H1 (cell line): ENCODE measurements around the gene MCMBP. TPM values are rescaled to one million over a fixed set of nuclear protein-coding genes. Genes with fewer than 3 reads are reported as not detected.

Experiments used
- CTCF ChIA-PET: fragments of 300-600 bp; sonication (Branson Sonifier 250); formaldehyde crosslinking; loops from one replicate; lab custom pipeline; 2021; ENCODE audit not compliant: partially characterized antibody; lab: Charles Lee
- POLR2A ChIA-PET: fragments of 300-600 bp; sonication (Branson Sonifier 250); formaldehyde crosslinking; loops from one replicate; lab custom pipeline; 2021; ENCODE audit warnings: inconsistent platforms; ENCODE audit not compliant: partially characterized antibody; lab: Charles Lee
- DNase-seq, 2 experiments: peaks; one replicate each; pipeline versions ENCODE4 v3.0.0 to v3.0.0-alpha.2; 2010 to 2022; ENCODE audit warnings: low spot score in 2 of 2, low read depth in 1 of 2, mixed read lengths in 1 of 2
- FAIRE-seq: peaks from 2 replicates; lab custom pipeline; 2011; peaks lifted over from hg19 to GRCh38; lab: Jason Lieb, UNC
- H2AFZ ChIP-seq: 2 replicates; pipeline ENCODE4 v1.8.1; 2012; ENCODE audit warnings: low read length, inconsistent platforms
- H2AK5ac ChIP-seq: 2 replicates; pipeline ENCODE4 v1.6.1; 2013; ENCODE audit warnings: low read depth, low read length
- H2BK120ac ChIP-seq: replicated peaks from 2 replicates; pipeline ENCODE3; 2013; ENCODE audit warnings: low read depth, low read length, inconsistent platforms
- H2BK12ac ChIP-seq: 2 replicates; pipeline ENCODE4 v1.6.1; 2013; ENCODE audit warnings: low read depth, low read length
- H2BK15ac ChIP-seq: 2 replicates; pipeline ENCODE4 v1.6.1; 2013; ENCODE audit warnings: low read length
- H2BK20ac ChIP-seq: 2 replicates; pipeline ENCODE4 v1.6.1; 2013; ENCODE audit warnings: low read length
- H2BK5ac ChIP-seq: 2 replicates; pipeline ENCODE4 v1.6.1; 2013; ENCODE audit warnings: low read depth, low read length
- H3K14ac ChIP-seq: 2 replicates; pipeline ENCODE4 v1.6.1; 2013; ENCODE audit warnings: inconsistent platforms; ENCODE audit not compliant: insufficient read length
- H3K18ac ChIP-seq: 2 replicates; pipeline ENCODE4 v1.6.1; 2013; ENCODE audit warnings: low read length; ENCODE audit errors: extremely low read depth
- H3K23ac ChIP-seq: 2 replicates; pipeline ENCODE4 v1.6.1; 2013; ENCODE audit warnings: inconsistent platforms; ENCODE audit not compliant: insufficient read length
- H3K23me2 ChIP-seq: 2 replicates; pipeline ENCODE4 v1.6.1; 2013; ENCODE audit warnings: low read depth, low read length
- H3K27ac ChIP-seq: 2 replicates; pipeline ENCODE4 v1.6.1; 2011; ENCODE audit warnings: low read depth, low read length, inconsistent platforms
- H3K27me3 ChIP-seq, 4 experiments: replicated peaks in 1 of 4; 1 replicate in 1 of 4; 2 replicates in 3 of 4; pipeline versions ENCODE4 v1.6.1 to v1.8.1; 2011 to 2013; ENCODE audit warnings: low read length in 3 of 4, mild to moderate bottlenecking in 3 of 4, inconsistent platforms in 2 of 4, mixed read lengths in 2 of 4, moderate library complexity in 1 of 4; ENCODE audit not compliant: control insufficient read depth in 3 of 4, insufficient read depth in 3 of 4; ENCODE audit errors: extremely low read depth in 1 of 4
- H3K36me3 ChIP-seq, 4 experiments: 2 replicates each; pipeline versions ENCODE4 v1.6.1 to v1.8.1; 2011 to 2013; ENCODE audit warnings: mild to moderate bottlenecking in 4 of 4, low read length in 3 of 4, moderate library complexity in 2 of 4, control low read depth in 1 of 4, inconsistent platforms in 1 of 4; ENCODE audit not compliant: insufficient read depth in 4 of 4, control insufficient read depth in 2 of 4
- H3K4ac ChIP-seq: replicated peaks from 2 replicates; pipeline ENCODE3; 2013; ENCODE audit warnings: low read length, low read depth, mixed read lengths, inconsistent platforms; ENCODE audit not compliant: insufficient read length
- H3K4me1 ChIP-seq, 4 experiments: replicated peaks in 1 of 4; 1 replicate in 1 of 4; 2 replicates in 3 of 4; pipeline versions ENCODE4 v1.6.1 to v1.8.1; 2011 to 2013; ENCODE audit warnings: low read length in 3 of 4, inconsistent platforms in 2 of 4, mixed read lengths in 1 of 4; ENCODE audit not compliant: insufficient read depth in 4 of 4, control insufficient read depth in 3 of 4
- H3K4me2 ChIP-seq, 2 experiments: 2 replicates each; pipeline versions ENCODE4 v1.6.1 to v1.8.1; 2011 to 2013; ENCODE audit warnings: low read depth in 2 of 2, low read length in 2 of 2, control low read depth in 1 of 2, inconsistent platforms in 1 of 2, mild to moderate bottlenecking in 1 of 2; ENCODE audit not compliant: insufficient read depth in 1 of 2
- H3K4me3 ChIP-seq, 4 experiments: fragments of 200-600, 300-600 bp in 1 of 4; sonication (generic), shearing (Covaris generic), sonication (Bioruptor Twin) in 1 of 4; 2 replicates each; pipeline versions ENCODE4 v1.5.1 to v1.8.1; 2011 to 2016; ENCODE audit warnings: low read length in 4 of 4, low read depth in 3 of 4, control low read depth in 2 of 4, inconsistent platforms in 2 of 4, mild to moderate bottlenecking in 2 of 4, mixed read lengths in 1 of 4, moderate library complexity in 1 of 4; ENCODE audit not compliant: insufficient read depth in 2 of 4; ENCODE audit errors: extremely low read depth in 1 of 4
- H3K56ac ChIP-seq: replicated peaks from 2 replicates; pipeline ENCODE3; 2013; ENCODE audit warnings: low read depth, mild to moderate bottlenecking, mixed read lengths, low read length, inconsistent platforms; ENCODE audit not compliant: insufficient read length
- H3K79me1 ChIP-seq: 2 replicates; pipeline ENCODE4 v1.6.1; 2013; ENCODE audit warnings: low read depth, low read length, control low read depth
- H3K79me2 ChIP-seq, 2 experiments: 2 replicates each; pipeline versions ENCODE4 v1.6.1 to v1.8.1; 2012 to 2013; ENCODE audit warnings: low read length in 2 of 2, mild to moderate bottlenecking in 2 of 2, inconsistent platforms in 1 of 2; ENCODE audit not compliant: insufficient read depth in 2 of 2, control insufficient read depth in 1 of 2
- H3K9ac ChIP-seq, 4 experiments: replicated peaks in 1 of 4; 1 replicate in 1 of 4; 2 replicates in 3 of 4; pipeline versions ENCODE4 v1.6.1 to v1.8.1; 2011 to 2013; ENCODE audit warnings: low read depth in 3 of 4, low read length in 3 of 4, control low read depth in 2 of 4, mild to moderate bottlenecking in 2 of 4, moderate library complexity in 2 of 4, inconsistent platforms in 1 of 4; ENCODE audit errors: extremely low read depth in 1 of 4
- H3K9me3 ChIP-seq, 2 experiments: 2 replicates each; pipeline versions ENCODE4 v1.6.1 to v1.8.1; 2012 to 2013; ENCODE audit warnings: mild to moderate bottlenecking in 2 of 2, moderate library complexity in 2 of 2, control low read depth in 1 of 2, inconsistent platforms in 1 of 2, low read depth in 1 of 2, low read length in 1 of 2, mixed read lengths in 1 of 2; ENCODE audit not compliant: insufficient read depth in 2 of 2
- H4K20me1 ChIP-seq, 2 experiments: replicated peaks in 1 of 2; 2 replicates each; pipeline versions ENCODE3 to v1.8.1; 2011 to 2013; ENCODE audit warnings: inconsistent platforms in 2 of 2, low read length in 2 of 2, mild to moderate bottlenecking in 1 of 2; ENCODE audit not compliant: insufficient read depth in 2 of 2, control insufficient read depth in 1 of 2
- H4K5ac ChIP-seq: 2 replicates; pipeline ENCODE4 v1.6.1; 2013; ENCODE audit warnings: low read length, low read depth, mixed read lengths, inconsistent platforms; ENCODE audit not compliant: insufficient read length
- H4K8ac ChIP-seq: 2 replicates; pipeline ENCODE4 v1.8.0; 2013; ENCODE audit warnings: mild to moderate bottlenecking, moderate library complexity, low read length, inconsistent platforms; ENCODE audit not compliant: insufficient read depth; ENCODE audit errors: extremely low read depth
- H4K91ac ChIP-seq: replicated peaks from 2 replicates; pipeline ENCODE3; 2013; ENCODE audit warnings: low read length, mixed read lengths, inconsistent platforms; ENCODE audit not compliant: insufficient read length
- GABPA ChIP-seq: IDR thresholded peaks from 2 replicates; pipeline ENCODE4 v1.6.1; 2011; ENCODE audit warnings: mild to moderate bottlenecking, low read length, moderate library complexity, borderline replicate concordance; ENCODE audit not compliant: insufficient read depth
- POLR2AphosphoS5 ChIP-seq: IDR thresholded peaks from 2 replicates; pipeline ENCODE4 v1.6.1; 2011; ENCODE audit warnings: low read depth, low read length
- SP4 ChIP-seq: IDR thresholded peaks from 2 replicates; pipeline ENCODE4 v1.6.1; 2012; ENCODE audit warnings: low read length, inconsistent platforms
- WGBS, 2 experiments: shearing (Covaris generic) in 1 of 2; methylation state at CpG; one replicate each; pipeline versions ENCODE4 v1.1.6 to v1.1.7; 2013 to 2015; ENCODE audit warnings: low lambda C conversion rate in 2 of 2, mixed read lengths in 2 of 2, inconsistent platforms in 1 of 2, low coverage in 1 of 2, missing lambda C conversion rate in 1 of 2; ENCODE audit not compliant: insufficient replicate concordance in 2 of 2, insufficient coverage in 1 of 2, insufficient read length in 1 of 2; ENCODE audit errors: extremely low coverage in 1 of 2, missing lambda C conversion rate in 1 of 2; 5-methylcytosine and 5-hydroxymethylcytosine counted together
- polyA plus RNA-seq, 7 experiments: library from polyadenylated mRNA; depleted of rRNA in 3 of 7; stranded (reverse) in 5 of 7; unstranded in 2 of 7; fragments of >200 nt in 5 of 7; fragments of 200-250 nt in 2 of 7; gene quantifications; 1 replicate in 5 of 7; 2 replicates in 1 of 7; 4 replicates in 1 of 7; pipeline versions ENCODE4 v1.2.1 to v1.2.3, GENCODE V29; 2011 to 2013; ENCODE audit warnings: missing spikeins in 2 of 7, mixed read lengths in 2 of 7
- total RNA-seq: library from RNA; stranded (reverse); fragmentation: NEBNext Ultra II Directional; extraction: Animal tissue kit (Norgen Biotek cat#: 25700); gene quantifications from 2 replicates; pipeline ENCODE4 v1.2.1, GENCODE V29; 2021

The MCMBP gene
- total and polyA plus RNA-seq, 2 of the 8 experiments (the other 6 are each of a cell fraction or from before 2014, with no cell fraction given), result 67.3 to 81.7 TPM

DNA sequence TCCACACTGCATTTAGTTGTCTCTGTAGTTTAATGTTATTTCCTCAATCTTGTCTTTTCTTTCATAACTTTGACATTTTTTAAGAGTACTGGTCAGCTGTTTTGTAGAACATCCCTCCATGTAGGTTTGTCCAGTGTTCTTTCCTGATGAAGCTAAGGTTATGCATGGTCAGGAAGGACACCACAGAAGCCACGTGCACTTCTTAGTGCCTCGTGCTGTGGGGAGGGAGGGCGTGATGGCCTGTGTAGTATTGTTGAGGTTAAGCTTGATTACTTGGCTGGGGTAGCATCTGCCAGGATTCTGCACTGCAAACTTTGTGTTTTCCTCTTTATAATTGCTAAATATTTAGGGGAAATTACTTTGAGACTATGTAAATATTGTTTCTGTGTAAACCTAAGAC lies 48.3 kb downstream of the MCMBP start:
- no peak overlapping the region for H3K27ac ChIP-seq
- H3K4ac ChIP-seq, result no peak overlapping the region
- no peak overlapping the region for H3K4me3 ChIP-seq
- no peaks in the 10 kb centered on the region for H3K9me3 ChIP-seq
- no peak overlapping the region for H2BK12ac ChIP-seq
- H4K91ac ChIP-seq, result no peak overlapping the region
- no peak overlapping the region for H3K23ac ChIP-seq
- ChIA-PET CTCF (interaction anchor here (1.0 kb wide), 1 partner anchor 74 kb away, joined by 3 read pairs; no protein-coding TSS in a partner anchor), POLR2A (interaction anchor here (0.5 kb wide), 1 partner anchor 85 kb away, joined by 3 read pairs; no protein-coding TSS in a partner anchor)
- H2AK5ac ChIP-seq, result no peak overlapping the region
- no peak overlapping the region for H2BK120ac ChIP-seq
- DNase-seq (no peak), FAIRE-seq (peak; percentile 28)
- H2BK15ac ChIP-seq, result no peak overlapping the region
- peak; percentile 56 for TF ChIP-seq POLR2AphosphoS5
- TF ChIP-seq SP4, result no peak
- TF ChIP-seq GABPA, result no peak
- no peaks in the 10 kb centered on the region for H3K27me3 ChIP-seq
- peaks cover 5 to 72% (median 29%) of the 10 kb centered on the region in 4 experiments for H3K36me3 ChIP-seq
- H3K18ac ChIP-seq, result no peak overlapping the region
- H2BK5ac ChIP-seq, result no peak overlapping the region
- H3K9ac ChIP-seq, result no peak overlapping the region
- peaks cover 3% of the 10 kb centered on the region; the same call in 1 of the 2 replicates for H3K23me2 ChIP-seq
- no peak overlapping the region for H3K56ac ChIP-seq
- H4K8ac ChIP-seq, result no peak overlapping the region
- 95% methylated on average over 3 of the region's 3 CpGs; no CpG with 5 or more reads in 1 of the 2 experiments for WGBS, 2 experiments
- H2BK20ac ChIP-seq, result no peak overlapping the region
- H3K79me1 ChIP-seq, result no peaks in the 10 kb centered on the region
- H3K4me1 ChIP-seq, result no peaks in the 10 kb centered on the region; a peak in 2 of 7 replicates
- H2AFZ ChIP-seq, result no peak overlapping the region
- peaks cover 2% of the 10 kb centered on the region in 2 experiments for H4K20me1 ChIP-seq
- no peak overlapping the region for H3K14ac ChIP-seq
- H3K4me2 ChIP-seq, result no peak overlapping the region
- H4K5ac ChIP-seq, result no peak overlapping the region
- peaks cover 0 to 22% of the 10 kb centered on the region in 2 experiments; a peak in 3 of 4 replicates for H3K79me2 ChIP-seq
